AG09309 (cell line): Measurements from ENCODE around the gene ZNF343.

Experiments
- DNase-seq: peaks from one replicate; pipeline ENCODE4 v3.0.0-alpha.2; 2010; ENCODE audit warnings: low read depth
- H3K4me3 ChIP-seq: 2 replicates; pipeline ENCODE4 v1.5.1; 2011; ENCODE audit warnings: mild to moderate bottlenecking, low read depth, low read length, moderate library complexity; ENCODE audit not compliant: control insufficient read depth
- CTCF ChIP-seq: IDR thresholded peaks from 2 replicates; pipeline ENCODE4 v1.5.1; 2011; ENCODE audit warnings: mild to moderate bottlenecking, low read depth, low read length, inconsistent platforms; ENCODE audit not compliant: insufficient read depth, control insufficient read depth; ENCODE audit errors: missing control alignments

ZNF343 gene

GRCh38 chr20:2462484-2462883 is 46.2 kb downstream of the ZNF343 start:
- TF ChIP-seq CTCF: no peak
- H3K4me3 ChIP-seq: no peak overlapping the region
- DNase-seq: no peak

- TF ChIP-seq CTCF: no peak
- no peak for DNase-seq
- H3K4me3 ChIP-seq: no peak overlapping the region
Observed at GRCh38 chr20:2460752-2461424, 47.8 kb downstream of the ZNF343 start.

- no peak for TF ChIP-seq CTCF
- H3K4me3 ChIP-seq: no peak overlapping the region
- DNase-seq: no peak
Observed at GRCh38 chr20:2459981-2460751, 48.5 kb downstream of the ZNF343 start.

GRCh38 chr20:2458919-2459499 is 49.7 kb downstream of the ZNF343 start:
- no peak for DNase-seq
- no peak overlapping the region for H3K4me3 ChIP-seq
- TF ChIP-seq CTCF: no peak

GRCh38 chr20:2455771-2456497 is 52.8 kb downstream of the ZNF343 start:
- no peak overlapping the region for H3K4me3 ChIP-seq
- no peak for TF ChIP-seq CTCF
- DNase-seq: no peak

GRCh38 chr20:2453792-2454191 is 54.9 kb downstream of the ZNF343 start:
- DNase-seq: no peak
- no peak for TF ChIP-seq CTCF
- H3K4me3 ChIP-seq: no peak overlapping the region
